ENCODE data around the gene SLC38A8.

SLC38A8 gene

GRCh38 chr16:84049403-84050060, 6.9 kb upstream of the SLC38A8 start:
- TF ChIP-seq ARNT (IDR thresholded peaks at IDR 0.05) (no peak), FOXK2 (IDR thresholded peaks at IDR 0.05) (no peak), ZNF384 (IDR thresholded peaks at IDR 0.05) (no peak), HDGF (IDR thresholded peaks at IDR 0.05; ENCODE audit: borderline replicate concordance) (no peak), ELF4 (IDR thresholded peaks at IDR 0.05) (no peak), PKNOX1 (IDR thresholded peaks at IDR 0.05) (no peak), SUZ12 (IDR thresholded peaks at IDR 0.05) (no peak), FOXA1 (IDR thresholded peaks at IDR 0.05) (no peak), LEF1 (IDR thresholded peaks at IDR 0.05; ENCODE audit: borderline replicate concordance) (no peak), SP1 (IDR thresholded peaks at IDR 0.05) (no peak), FOXM1 (IDR thresholded peaks at IDR 0.05; ENCODE audit: borderline replicate concordance) (no peak)
- ChIA-PET CTCF (no interaction called here), POLR2A (no interaction called here)
- DNase-seq (ENCODE audit: extremely low spot score), result no peak

GRCh38 chr16:84048871-84049270, 6.3 kb upstream of the SLC38A8 start:
- CTCF ChIA-PET, result no interaction called here
- POLR2A ChIA-PET, result no interaction called here
- DNase-seq (ENCODE audit: extremely low spot score), result no peak
- no peak for TF ChIP-seq ARNT (IDR thresholded peaks at IDR 0.05)
- no peak for TF ChIP-seq NFRKB (IDR thresholded peaks at IDR 0.05)
- no peak for TF ChIP-seq BHLHE40 (IDR thresholded peaks at IDR 0.05; ENCODE audit: borderline replicate concordance)
- TF ChIP-seq SP1 (IDR thresholded peaks at IDR 0.05), result no peak
- TF ChIP-seq PKNOX1 (IDR thresholded peaks at IDR 0.05), result no peak

GRCh38 chr16:84048270-84048669, 5.7 kb upstream of the SLC38A8 start:
- POLR2A ChIA-PET, result no interaction called here
- CTCF ChIA-PET, result interaction anchor here (0.6 kb wide), 1 partner anchor 13 kb away, joined by 6 read pairs; no protein-coding TSS in a partner anchor
- DNase-seq (ENCODE audit: extremely low spot score), result no peak
- TF ChIP-seq LEF1 (IDR thresholded peaks at IDR 0.05; ENCODE audit: borderline replicate concordance) (no peak), BHLHE40 (IDR thresholded peaks at IDR 0.05; ENCODE audit: borderline replicate concordance) (no peak), HDGF (IDR thresholded peaks at IDR 0.05; ENCODE audit: borderline replicate concordance) (no peak), FOXK2 (IDR thresholded peaks at IDR 0.05) (no peak), FOXM1 (IDR thresholded peaks at IDR 0.05; ENCODE audit: borderline replicate concordance) (no peak), PKNOX1 (IDR thresholded peaks at IDR 0.05) (no peak), L3MBTL2 (conservative IDR thresholded peaks at IDR 0.05) (no peak), FOXA1 (IDR thresholded peaks at IDR 0.05) (no peak), SP1 (IDR thresholded peaks at IDR 0.05) (no peak), ARNT (IDR thresholded peaks at IDR 0.05) (no peak)

- no peak for DNase-seq (ENCODE audit: extremely low spot score)
- POLR2A ChIA-PET, result no interaction called here
- CTCF ChIA-PET, result interaction anchor here (0.6 kb wide), 1 partner anchor 12 kb away, joined by 6 read pairs; no protein-coding TSS in a partner anchor
- TF ChIP-seq CTBP1 (IDR thresholded peaks at IDR 0.05; ENCODE audit: borderline replicate concordance) (no peak), LEF1 (IDR thresholded peaks at IDR 0.05; ENCODE audit: borderline replicate concordance) (no peak), ZNF384 (IDR thresholded peaks at IDR 0.05) (no peak), PKNOX1 (IDR thresholded peaks at IDR 0.05) (no peak), NFRKB (IDR thresholded peaks at IDR 0.05) (no peak), FOXA1 (IDR thresholded peaks at IDR 0.05) (no peak), BHLHE40 (IDR thresholded peaks at IDR 0.05; ENCODE audit: borderline replicate concordance) (no peak)
These were observed 5.0 kb upstream of the SLC38A8 start for GRCh38 chr16:84047626-84048025.

GRCh38 chr16:84047206-84047605, 4.6 kb upstream of the SLC38A8 start:
- TF ChIP-seq FOXM1 (IDR thresholded peaks at IDR 0.05; ENCODE audit: borderline replicate concordance) (no peak), HDGF (IDR thresholded peaks at IDR 0.05; ENCODE audit: borderline replicate concordance) (no peak), CTBP1 (IDR thresholded peaks at IDR 0.05; ENCODE audit: borderline replicate concordance) (no peak), ELF4 (IDR thresholded peaks at IDR 0.05) (no peak), LEF1 (IDR thresholded peaks at IDR 0.05; ENCODE audit: borderline replicate concordance) (no peak), PKNOX1 (IDR thresholded peaks at IDR 0.05) (no peak), FOXK2 (IDR thresholded peaks at IDR 0.05) (no peak), L3MBTL2 (conservative IDR thresholded peaks at IDR 0.05) (no peak), NFRKB (IDR thresholded peaks at IDR 0.05) (no peak), SP1 (IDR thresholded peaks at IDR 0.05) (no peak), FOXA1 (IDR thresholded peaks at IDR 0.05) (no peak), ARNT (IDR thresholded peaks at IDR 0.05) (no peak), TARDBP (IDR thresholded peaks at IDR 0.05) (no peak), BHLHE40 (IDR thresholded peaks at IDR 0.05; ENCODE audit: borderline replicate concordance) (no peak), ZNF384 (IDR thresholded peaks at IDR 0.05) (no peak), SUZ12 (IDR thresholded peaks at IDR 0.05) (no peak)
- no peak for DNase-seq (ENCODE audit: extremely low spot score)
- ChIA-PET CTCF (interaction anchor here (1.1 kb wide), 1 partner anchor 89 kb away, joined by 4 read pairs; no protein-coding TSS in a partner anchor), POLR2A (no interaction called here)
